Mesendoderm (in vitro differentiated cells): Measurements from ENCODE around the gene IDS.
A peak's percentile ranks its signal among the peaks of the same experiment; 100 is the strongest.
"Not testable (repeated sequence)": the region's sequence is repeated elsewhere in the genome, so short reads cannot be mapped to it uniquely, and the experiment has no call there.

Experiments used
- DNase-seq: peaks from one replicate; pipeline ENCODE4 v3.0.0; 2013
- H2AK5ac ChIP-seq: 2 replicates; pipeline ENCODE4 v1.6.1; 2013; ENCODE audit warnings: low read length, inconsistent platforms
- H2BK120ac ChIP-seq: 2 replicates; pipeline ENCODE4 v1.6.1; 2013; ENCODE audit warnings: low read depth, mild to moderate bottlenecking, low read length, moderate library complexity, mixed read lengths
- H2BK15ac ChIP-seq: replicated peaks from 2 replicates; pipeline ENCODE4 v1.6.1; 2013; ENCODE audit warnings: low read depth, mild to moderate bottlenecking, moderate library complexity
- H2BK5ac ChIP-seq: 2 replicates; pipeline ENCODE4 v1.6.1; 2013; ENCODE audit warnings: low read length, inconsistent platforms
- H3K18ac ChIP-seq: 2 replicates; pipeline ENCODE4 v1.6.1; 2013; ENCODE audit warnings: mild to moderate bottlenecking, low read length, mixed read lengths
- H3K23ac ChIP-seq: one replicate; pipeline ENCODE4 v1.6.1; 2013; ENCODE audit warnings: low read length
- H3K27ac ChIP-seq: 2 replicates; pipeline ENCODE4 v1.5.1; 2013; ENCODE audit warnings: low read depth, mild to moderate bottlenecking, inconsistent platforms, low read length, moderate library complexity
- H3K27me3 ChIP-seq: 2 replicates; pipeline ENCODE4 v1.6.1; 2013; ENCODE audit warnings: low read length, control low read depth, mild to moderate bottlenecking, inconsistent platforms; ENCODE audit not compliant: insufficient read depth, poor library complexity
- H3K36me3 ChIP-seq: 2 replicates; pipeline ENCODE4 v1.6.1; 2013; ENCODE audit warnings: low read length, inconsistent platforms; ENCODE audit not compliant: control insufficient read depth, insufficient read depth
- H3K4ac ChIP-seq: one replicate; pipeline ENCODE4 v1.6.1; 2013; ENCODE audit warnings: low read depth, mild to moderate bottlenecking, low read length, moderate library complexity
- H3K4me1 ChIP-seq: 2 replicates; pipeline ENCODE4 v1.6.1; 2013; ENCODE audit warnings: low read depth, low read length, inconsistent platforms; ENCODE audit not compliant: control insufficient read depth
- H3K4me2 ChIP-seq: 2 replicates; pipeline ENCODE4 v1.6.1; 2013; ENCODE audit warnings: low read length
- H3K4me3 ChIP-seq: 2 replicates; pipeline ENCODE4 v1.5.1; 2013; ENCODE audit warnings: mild to moderate bottlenecking, low read length
- H3K56ac ChIP-seq: one replicate; pipeline ENCODE4 v1.6.1; 2013; ENCODE audit warnings: low read length
- H3K79me1 ChIP-seq: 2 replicates; pipeline ENCODE4 v1.6.1; 2013; ENCODE audit warnings: low read length, inconsistent platforms
- H3K79me2 ChIP-seq: 2 replicates; pipeline ENCODE4 v1.6.1; 2013; ENCODE audit warnings: mild to moderate bottlenecking, low read length; ENCODE audit not compliant: control insufficient read depth, insufficient read depth
- H3K9ac ChIP-seq: 2 replicates; pipeline ENCODE4 v1.6.1; 2013; ENCODE audit warnings: low read length, inconsistent platforms
- H4K5ac ChIP-seq: one replicate; pipeline ENCODE4 v1.6.1; 2013; ENCODE audit warnings: low read length
- H4K8ac ChIP-seq: one replicate; pipeline ENCODE4 v1.6.1; 2013; ENCODE audit warnings: low read depth, mild to moderate bottlenecking, control low read depth, low read length, moderate library complexity
- WGBS: extraction: QIAGEN DNeasy Blood & Tissue Kit; methylation state at CpG from one replicate; pipeline ENCODE4 v1.1.7; 2013; ENCODE audit warnings: low lambda C conversion rate, missing lambda C conversion rate; ENCODE audit not compliant: insufficient coverage; ENCODE audit errors: extremely low coverage; 5-methylcytosine and 5-hydroxymethylcytosine counted together

The IDS gene

DNA sequence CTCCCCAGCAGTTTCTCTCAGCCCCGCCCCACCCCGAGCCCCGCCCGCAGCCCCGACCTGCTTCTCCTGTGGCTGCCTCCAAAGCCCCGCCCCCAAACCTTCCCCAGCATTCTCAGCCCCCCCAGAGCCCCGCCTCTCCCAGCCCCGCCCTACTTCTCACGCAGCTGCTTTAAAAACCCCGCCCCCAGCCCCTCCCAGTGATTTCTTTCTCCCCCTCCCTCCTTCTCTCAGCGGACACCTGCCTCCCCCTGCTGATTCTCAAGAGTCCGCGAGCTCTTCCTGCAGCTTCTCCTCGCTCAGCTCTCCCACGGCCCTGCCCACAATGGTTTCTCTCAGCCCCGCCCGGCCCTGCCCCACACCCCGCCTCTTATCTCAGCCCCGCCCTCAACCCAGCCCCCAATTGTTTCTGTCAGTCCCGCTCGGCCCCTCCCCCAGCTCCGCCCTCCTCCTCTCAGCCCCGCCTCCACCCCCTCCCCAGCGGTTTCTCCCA, 35.1 kb upstream of the IDS start:
- Histone ChIP-seq H4K5ac (no peak overlapping the region), H3K18ac (peak overlapping the region; percentile 81), H3K36me3 (no peaks in the 10 kb centered on the region), H3K4me3 (no peak overlapping the region), H2AK5ac (no peak overlapping the region), H3K4me2 (no peak overlapping the region), H3K9ac (no peak overlapping the region), H3K27ac (peak overlapping the region; percentile 60), H3K79me1 (no peaks in the 10 kb centered on the region), H3K4me1 (no peaks in the 10 kb centered on the region), H2BK120ac (no peak overlapping the region), H3K79me2 (no peaks in the 10 kb centered on the region), H2BK5ac (no peak overlapping the region), H3K27me3 (no peaks in the 10 kb centered on the region), H2BK15ac (no peak overlapping the region), H4K8ac (no peak overlapping the region), H3K56ac (peak overlapping the region; percentile 80), H3K23ac (no peak overlapping the region), H3K4ac (no peak overlapping the region)
- whole genome bisulfite sequencing = no CpG with 5 or more reads among the region's 24 CpGs
- peak; percentile 89 for DNase-seq

DNA sequence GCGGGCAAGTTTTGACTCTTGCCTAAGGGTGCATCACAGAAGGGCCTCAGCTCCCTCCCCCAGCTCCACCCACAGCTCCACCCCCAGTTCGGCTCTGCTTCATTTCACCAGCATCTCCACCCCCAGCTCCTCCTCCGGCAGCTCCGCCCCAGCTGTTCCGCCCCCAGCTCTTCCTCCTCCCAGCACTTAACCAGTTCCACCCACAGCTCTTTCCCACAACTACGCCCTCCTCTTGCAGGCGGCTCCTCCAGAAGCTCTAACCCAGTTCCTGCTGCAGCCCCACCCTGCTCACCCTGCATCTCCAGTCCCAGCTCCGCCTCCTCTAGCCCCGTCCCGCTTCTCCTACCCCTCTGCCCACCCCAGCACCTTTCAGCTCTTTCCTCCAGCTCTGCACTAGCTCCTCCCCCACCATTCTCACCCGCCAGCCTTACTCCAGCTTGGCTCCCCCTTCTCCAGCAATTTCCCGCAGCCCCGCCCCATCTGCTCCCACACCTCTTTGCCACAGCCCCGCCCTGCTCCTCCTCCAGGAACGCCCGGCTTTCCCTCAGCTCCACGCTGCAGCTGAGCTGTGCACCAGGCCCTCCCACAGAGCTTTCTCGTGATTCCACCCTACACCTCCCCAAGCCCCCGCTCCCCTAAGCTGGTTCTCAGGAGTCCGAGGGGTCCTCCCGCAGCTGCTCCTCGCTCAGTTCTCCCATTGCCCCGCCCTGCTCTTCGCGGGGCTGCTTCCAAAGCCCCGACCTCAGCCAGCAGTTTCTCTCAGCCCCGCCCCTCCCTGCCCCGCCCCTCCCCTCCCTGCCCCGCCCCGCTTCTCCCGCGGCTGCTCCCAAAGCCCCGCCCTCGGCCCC, 34.4 kb upstream of the IDS start:
- Histone ChIP-seq H3K4me2 (no peak overlapping the region), H3K79me1 (no peaks in the 10 kb centered on the region), H3K56ac (peak overlapping the region; percentile 78), H3K4me3 (peak overlapping the region; percentile 38), H3K4me1 (no peaks in the 10 kb centered on the region), H3K4ac (no peak overlapping the region), H3K27ac (peak overlapping the region; percentile 51), H3K9ac (peak overlapping the region; percentile 61), H3K27me3 (no peaks in the 10 kb centered on the region), H3K36me3 (no peaks in the 10 kb centered on the region), H4K5ac (no peak overlapping the region), H3K18ac (peak overlapping the region; percentile 16), H3K79me2 (no peaks in the 10 kb centered on the region), H4K8ac (no peak overlapping the region), H2BK5ac (no peak overlapping the region), H2BK120ac (no peak overlapping the region), H3K23ac (no peak overlapping the region), H2AK5ac (no peak overlapping the region), H2BK15ac (no peak overlapping the region)
- peak; percentile 96 for DNase-seq
- WGBS = no CpG with 5 or more reads among the region's 34 CpGs

- H3K79me1 ChIP-seq, H3K23ac ChIP-seq, H3K79me2 ChIP-seq, H3K4me1 ChIP-seq, H4K8ac ChIP-seq, H3K4me3 ChIP-seq, H2AK5ac ChIP-seq, H2BK5ac ChIP-seq, DNase-seq, H3K27ac ChIP-seq, H2BK120ac ChIP-seq, H4K5ac ChIP-seq, H3K18ac ChIP-seq, H3K56ac ChIP-seq, H2BK15ac ChIP-seq, H3K4ac ChIP-seq, H3K27me3 ChIP-seq, H3K36me3 ChIP-seq, H3K9ac ChIP-seq, H3K4me2 ChIP-seq: not testable (repeated sequence)
- WGBS = no CpG with 5 or more reads among the region's 11 CpGs
These were observed 32.4 kb upstream of the IDS start for GRCh38 chrX:149537474-149537873.

GRCh38 chrX:149534926-149535602, 30.0 kb upstream of the IDS start:
- not testable (repeated sequence) for H3K4me1 ChIP-seq, H3K79me1 ChIP-seq, H3K79me2 ChIP-seq, H3K27me3 ChIP-seq, H3K23ac ChIP-seq, H3K27ac ChIP-seq, H3K18ac ChIP-seq, H2BK15ac ChIP-seq, H3K56ac ChIP-seq, H3K4me2 ChIP-seq, H2BK5ac ChIP-seq, DNase-seq, H3K9ac ChIP-seq, H2AK5ac ChIP-seq, H4K5ac ChIP-seq, H4K8ac ChIP-seq, H3K4me3 ChIP-seq, H3K4ac ChIP-seq, H2BK120ac ChIP-seq, H3K36me3 ChIP-seq
- no CpG with 5 or more reads among the region's 3 CpGs for whole genome bisulfite sequencing

- not testable (repeated sequence) for H3K18ac ChIP-seq, H3K4ac ChIP-seq, H3K36me3 ChIP-seq, H3K4me1 ChIP-seq, H4K8ac ChIP-seq, H3K23ac ChIP-seq, H4K5ac ChIP-seq, H3K79me2 ChIP-seq, DNase-seq, H2BK15ac ChIP-seq, H2AK5ac ChIP-seq, H2BK5ac ChIP-seq, H3K4me2 ChIP-seq, H3K27ac ChIP-seq, H3K27me3 ChIP-seq, H2BK120ac ChIP-seq, H3K4me3 ChIP-seq, H3K56ac ChIP-seq, H3K79me1 ChIP-seq, H3K9ac ChIP-seq
- WGBS = no CpG with 5 or more reads among the region's 11 CpGs
These were observed 28.9 kb upstream of the IDS start for GRCh38 chrX:149533999-149534398.
